ENCODE data around the gene ULK1.

Gene ULK1

DNA sequence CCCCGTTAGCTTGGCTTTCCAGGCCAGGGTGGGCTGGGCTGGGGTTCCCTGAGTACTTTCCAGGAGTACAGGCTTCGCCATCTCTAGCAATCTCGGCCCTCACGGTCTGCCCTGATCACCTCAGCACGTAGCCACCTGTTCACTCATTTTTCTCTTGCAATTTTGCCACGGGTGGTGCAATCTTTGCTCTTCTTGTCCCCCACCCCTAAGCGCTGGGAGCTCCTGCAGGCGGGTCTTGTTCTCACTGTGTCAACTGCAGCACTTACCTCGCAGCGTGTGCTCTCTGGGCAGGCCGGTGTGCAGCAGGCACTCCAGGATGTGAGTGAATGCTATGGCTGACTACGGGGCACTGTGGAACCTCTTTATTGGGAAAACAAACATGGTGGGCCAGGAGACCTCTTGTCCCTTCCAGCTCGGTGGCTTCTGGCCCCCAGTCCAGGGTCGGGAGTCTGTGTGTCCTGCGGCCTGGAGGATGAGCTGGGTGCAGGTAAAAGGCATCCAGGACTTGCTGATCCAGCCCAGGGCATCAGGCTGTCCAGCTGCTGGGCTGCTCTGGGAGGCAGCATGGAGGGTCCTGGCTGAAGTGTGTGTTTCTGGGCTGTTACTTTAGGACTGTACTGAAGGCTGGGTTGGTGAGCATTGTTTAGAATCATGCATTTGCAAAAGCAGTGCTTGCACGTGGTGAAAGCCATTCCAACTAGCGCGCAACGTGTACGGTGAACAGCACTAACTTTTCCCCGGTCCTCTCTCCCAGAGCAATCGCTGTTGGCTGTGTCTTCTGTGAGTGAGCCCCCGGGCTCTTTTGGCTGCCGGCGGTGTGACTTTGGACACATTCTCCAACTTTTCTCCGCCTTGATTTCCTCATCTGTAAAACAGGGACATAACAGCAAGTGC is 1.5 kb upstream of the ULK1 start:
- no peak for DNase-seq (ENCODE audit: low read depth, low spot score)
- Histone ChIP-seq H3K27me3 (ENCODE audit: control insufficient read depth, insufficient read depth, low read length) (no peaks in the 10 kb centered on the region), H3K4me3 (ENCODE audit: low read length) (no peak overlapping the region), H3K9me3 (ENCODE audit: control insufficient read depth, insufficient read depth, low read length) (no peaks in the 10 kb centered on the region), H3K4me1 (ENCODE audit: control insufficient read depth, insufficient read depth, low read length) (peaks cover 6% of the 10 kb centered on the region), H3K36me3 (ENCODE audit: control insufficient read depth, insufficient read depth, low read length) (no peaks in the 10 kb centered on the region), H3K27ac (ENCODE audit: low read length) (no peak overlapping the region)
- WGBS (ENCODE audit: insufficient coverage, insufficient read length): no CpG with 5 or more reads among the region's 26 CpGs

DNA sequence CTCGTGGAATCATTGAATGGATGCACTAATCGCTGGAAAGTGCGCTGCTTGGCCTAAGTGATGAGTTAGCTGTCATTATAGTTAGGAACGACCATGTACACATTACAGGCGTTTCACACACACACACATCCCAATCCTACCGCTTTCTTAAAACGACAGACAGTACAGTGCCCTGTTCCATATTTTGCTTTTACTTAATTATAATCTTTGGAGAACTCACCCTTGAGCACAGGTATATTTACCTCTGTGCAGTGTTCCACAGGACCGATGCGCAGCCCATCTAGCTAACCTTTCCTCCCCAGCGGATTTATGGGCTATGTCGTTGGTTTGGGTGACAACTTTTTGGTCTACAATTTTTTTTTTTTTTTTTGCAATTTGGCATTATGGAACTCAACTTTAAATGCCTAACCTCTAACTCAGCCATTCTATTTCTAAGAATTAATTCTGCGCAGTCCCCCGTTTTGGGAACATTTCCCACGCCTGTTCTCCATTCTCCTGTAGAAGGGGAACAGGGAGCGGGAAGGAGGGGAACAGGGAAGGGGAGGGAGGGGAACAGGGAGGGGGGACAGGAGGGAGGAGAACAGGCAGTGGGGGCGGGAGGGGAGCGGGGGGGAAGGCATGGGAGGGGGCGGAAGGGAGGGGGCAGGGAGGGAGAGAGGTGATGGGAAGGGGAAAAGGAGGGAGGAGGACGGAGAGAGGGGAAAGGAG is 663 bp upstream of the ULK1 start:
- Histone ChIP-seq H3K4me1 (ENCODE audit: control insufficient read depth, insufficient read depth, low read length) (peaks cover 6% of the 10 kb centered on the region), H3K9me3 (ENCODE audit: control insufficient read depth, insufficient read depth, low read length) (no peaks in the 10 kb centered on the region), H3K27ac (ENCODE audit: low read length) (no peak overlapping the region), H3K4me3 (ENCODE audit: low read length) (no peak overlapping the region), H3K36me3 (ENCODE audit: control insufficient read depth, insufficient read depth, low read length) (no peaks in the 10 kb centered on the region), H3K27me3 (ENCODE audit: control insufficient read depth, insufficient read depth, low read length) (no peaks in the 10 kb centered on the region)
- 100% methylated on average over 2 of the region's 19 CpGs for WGBS (ENCODE audit: insufficient coverage, insufficient read length)
- no peak for DNase-seq (ENCODE audit: low read depth, low spot score)

DNA sequence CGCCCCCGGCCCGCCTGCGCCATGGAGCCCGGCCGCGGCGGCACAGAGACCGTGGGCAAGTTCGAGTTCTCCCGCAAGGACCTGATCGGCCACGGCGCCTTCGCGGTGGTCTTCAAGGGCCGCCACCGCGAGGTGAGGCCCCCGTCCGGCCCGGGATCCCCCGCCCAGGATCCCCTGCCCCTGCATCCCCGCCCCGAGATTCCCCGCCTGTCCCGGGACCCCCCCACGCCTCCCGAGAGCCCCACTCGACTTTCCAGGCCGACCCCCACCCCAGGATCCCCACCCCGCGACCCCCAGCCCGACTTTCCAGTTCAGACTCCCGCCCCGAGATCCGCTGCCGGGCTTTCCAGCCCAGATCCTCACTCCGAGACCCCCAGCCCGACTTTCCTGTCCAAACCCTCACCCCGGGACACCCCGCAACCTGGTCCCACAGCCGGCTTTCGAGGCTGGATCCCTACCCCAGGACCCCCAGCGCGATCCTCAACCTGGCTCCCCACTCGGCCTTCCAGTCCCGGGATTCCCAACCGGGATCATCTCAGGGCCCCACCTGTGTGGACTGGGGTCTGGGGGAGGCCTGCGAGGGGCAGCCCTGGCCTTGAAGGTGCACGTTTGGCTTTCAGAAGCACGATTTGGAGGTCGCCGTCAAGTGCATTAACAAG is 688 bp downstream of the ULK1 start:
- Histone ChIP-seq H3K4me1 (ENCODE audit: control insufficient read depth, insufficient read depth, low read length) (peaks cover 6% of the 10 kb centered on the region), H3K9me3 (ENCODE audit: control insufficient read depth, insufficient read depth, low read length) (no peaks in the 10 kb centered on the region), H3K27me3 (ENCODE audit: control insufficient read depth, insufficient read depth, low read length) (no peaks in the 10 kb centered on the region), H3K4me3 (ENCODE audit: low read length) (peak overlapping the region; percentile 86; the same call in 1 of the 2 replicates), H3K36me3 (ENCODE audit: control insufficient read depth, insufficient read depth, low read length) (no peaks in the 10 kb centered on the region), H3K27ac (ENCODE audit: low read length) (no peak overlapping the region)
- DNase-seq (ENCODE audit: low read depth, low spot score): no peak
- WGBS (ENCODE audit: insufficient coverage, insufficient read length): no CpG with 5 or more reads among the region's 54 CpGs

DNA sequence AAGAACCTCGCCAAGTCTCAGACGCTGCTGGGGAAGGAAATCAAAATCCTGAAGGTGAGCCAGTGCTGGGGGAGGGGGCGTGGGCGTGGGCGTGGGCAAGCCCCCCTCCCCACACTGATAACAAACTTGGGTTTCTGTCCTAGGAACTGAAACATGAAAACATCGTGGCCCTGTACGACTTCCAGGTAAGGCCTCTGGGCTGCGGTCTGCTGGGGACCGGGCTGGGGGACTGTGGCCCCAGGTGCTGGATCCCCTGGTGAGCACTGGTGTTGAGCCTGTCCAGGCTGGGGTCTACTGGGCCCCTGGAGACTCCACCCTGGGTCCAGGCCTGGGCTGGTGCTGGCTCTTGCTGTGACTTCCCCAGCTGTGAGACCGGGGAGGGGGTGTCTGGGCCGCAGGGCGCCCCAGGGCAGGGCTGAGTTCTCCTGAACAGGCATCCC is 1.2 kb downstream of the ULK1 start:
- no peaks in the 10 kb centered on the region for H3K27me3 ChIP-seq (ENCODE audit: control insufficient read depth, insufficient read depth, low read length)
- no CpG with 5 or more reads among the region's 12 CpGs for WGBS (ENCODE audit: insufficient coverage, insufficient read length)
- H3K36me3 ChIP-seq (ENCODE audit: control insufficient read depth, insufficient read depth, low read length): no peaks in the 10 kb centered on the region
- no peak overlapping the region for H3K27ac ChIP-seq (ENCODE audit: low read length)
- H3K9me3 ChIP-seq (ENCODE audit: control insufficient read depth, insufficient read depth, low read length): no peaks in the 10 kb centered on the region
- no peak for DNase-seq (ENCODE audit: low read depth, low spot score)
- H3K4me1 ChIP-seq (ENCODE audit: control insufficient read depth, insufficient read depth, low read length): peaks cover 7% of the 10 kb centered on the region
- H3K4me3 ChIP-seq (ENCODE audit: low read length): peak overlapping the region; percentile 86; the same call in 1 of the 2 replicates

DNA sequence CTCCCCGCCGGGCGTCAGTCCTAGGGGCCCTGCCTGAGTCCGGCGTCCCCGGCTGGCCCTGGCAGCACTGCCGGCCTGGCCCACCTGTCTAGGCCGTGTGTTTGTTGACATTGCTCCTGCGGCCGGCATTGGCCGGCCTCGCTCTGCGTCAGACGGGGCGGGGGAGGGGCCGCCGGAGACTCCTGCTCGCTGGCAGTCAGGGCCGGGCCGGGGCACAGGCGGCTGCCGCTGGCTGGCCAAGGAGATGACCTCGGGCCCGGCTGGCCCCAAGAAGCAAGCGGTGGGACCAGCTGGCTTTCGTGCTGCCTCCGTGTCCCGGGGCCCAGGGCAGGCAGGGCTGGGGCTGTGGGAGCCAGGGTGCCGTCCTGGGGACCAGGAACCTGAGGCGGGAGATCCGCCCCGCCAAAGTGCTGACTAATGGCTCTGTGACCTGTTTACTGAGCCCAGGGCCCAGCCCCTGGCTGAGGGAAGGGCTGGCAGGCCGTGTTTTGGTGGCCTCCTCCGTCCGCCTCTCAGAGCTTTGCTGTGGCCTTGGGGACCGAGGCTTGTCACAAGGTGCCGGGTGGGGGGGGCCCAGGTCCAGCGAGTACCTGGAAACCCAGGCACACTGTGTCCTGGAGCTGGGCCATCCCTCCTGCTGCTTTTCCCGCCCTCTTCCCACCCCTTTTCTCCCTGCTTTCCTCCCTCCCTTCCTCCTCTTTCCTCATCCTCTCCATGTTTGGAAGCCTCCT is 1.8 kb downstream of the ULK1 start:
- WGBS (ENCODE audit: insufficient coverage, insufficient read length): no CpG with 5 or more reads among the region's 39 CpGs
- peak overlapping the region; percentile 39; the same call in 1 of the 2 replicates for H3K4me3 ChIP-seq (ENCODE audit: low read length)
- no peaks in the 10 kb centered on the region for H3K36me3 ChIP-seq (ENCODE audit: control insufficient read depth, insufficient read depth, low read length)

DNA sequence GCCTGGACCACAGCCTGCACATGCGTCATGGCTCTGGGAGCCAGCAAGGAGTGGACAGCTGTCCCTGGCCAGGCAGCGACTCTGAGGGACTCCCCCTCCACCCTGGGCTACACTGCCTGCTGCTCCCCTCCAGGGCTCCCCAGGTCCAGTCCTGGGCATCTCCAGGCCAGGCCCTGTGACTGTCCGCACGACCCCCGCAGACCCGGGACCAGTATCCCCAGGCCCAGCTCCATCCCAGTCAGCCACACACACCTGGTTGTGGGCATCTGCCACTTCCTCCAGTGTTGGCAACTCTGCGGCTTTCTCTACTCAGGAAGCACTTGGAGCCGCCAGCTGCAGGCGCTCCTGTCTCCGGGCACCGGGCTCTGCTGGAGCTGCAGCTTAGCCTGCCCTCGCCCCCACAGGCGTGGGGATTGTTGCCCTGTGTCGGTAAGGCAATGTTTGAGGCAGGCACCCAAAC is 2.4 kb downstream of the ULK1 start:
- H3K9me3 ChIP-seq (ENCODE audit: control insufficient read depth, insufficient read depth, low read length): no peaks in the 10 kb centered on the region
- H3K4me3 ChIP-seq (ENCODE audit: low read length): no peak overlapping the region
- H3K27ac ChIP-seq (ENCODE audit: low read length): no peak overlapping the region
- H3K27me3 ChIP-seq (ENCODE audit: control insufficient read depth, insufficient read depth, low read length): no peaks in the 10 kb centered on the region
- peaks cover 7% of the 10 kb centered on the region for H3K4me1 ChIP-seq (ENCODE audit: control insufficient read depth, insufficient read depth, low read length)
- DNase-seq (ENCODE audit: low read depth, low spot score): no peak
- H3K36me3 ChIP-seq (ENCODE audit: control insufficient read depth, insufficient read depth, low read length): no peaks in the 10 kb centered on the region
- no CpG with 5 or more reads among the region's 14 CpGs for WGBS (ENCODE audit: insufficient coverage, insufficient read length)

More for the DNA sequence above, 1.8 kb downstream of the ULK1 start:
- H3K4me1 ChIP-seq (ENCODE audit: control insufficient read depth, insufficient read depth, low read length): peaks cover 7% of the 10 kb centered on the region
- no peak overlapping the region for H3K27ac ChIP-seq (ENCODE audit: low read length)
- H3K27me3 ChIP-seq (ENCODE audit: control insufficient read depth, insufficient read depth, low read length): no peaks in the 10 kb centered on the region
- DNase-seq (ENCODE audit: low read depth, low spot score): peak; percentile 47
- no peaks in the 10 kb centered on the region for H3K9me3 ChIP-seq (ENCODE audit: control insufficient read depth, insufficient read depth, low read length)

DNA sequence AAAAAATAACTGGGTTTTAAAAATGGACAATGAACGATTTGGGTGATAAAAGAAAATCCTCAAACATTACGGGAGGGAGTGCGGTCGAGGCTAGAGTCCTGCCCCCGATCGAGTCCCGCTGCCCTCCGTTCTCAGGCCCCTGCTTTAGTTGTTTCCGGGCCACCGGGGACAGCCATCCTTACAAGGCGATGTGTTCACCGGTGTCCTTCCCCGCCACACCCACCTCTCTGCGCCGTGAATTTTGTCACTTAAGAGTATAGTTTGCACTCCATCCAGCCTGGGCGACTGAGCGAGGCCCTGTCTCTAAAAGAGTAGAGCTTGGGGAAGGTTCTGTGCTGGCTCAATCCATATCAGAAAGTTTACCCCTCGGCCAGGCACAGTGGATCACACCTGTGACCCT is 2.9 kb downstream of the ULK1 start:
- Histone ChIP-seq H3K9me3 (ENCODE audit: control insufficient read depth, insufficient read depth, low read length) (no peaks in the 10 kb centered on the region), H3K4me1 (ENCODE audit: control insufficient read depth, insufficient read depth, low read length) (peaks cover 7% of the 10 kb centered on the region), H3K27me3 (ENCODE audit: control insufficient read depth, insufficient read depth, low read length) (no peaks in the 10 kb centered on the region), H3K4me3 (ENCODE audit: low read length) (no peak overlapping the region), H3K27ac (ENCODE audit: low read length) (no peak overlapping the region), H3K36me3 (ENCODE audit: control insufficient read depth, insufficient read depth, low read length) (no peaks in the 10 kb centered on the region)
- no peak for DNase-seq (ENCODE audit: low read depth, low spot score)
- WGBS (ENCODE audit: insufficient coverage, insufficient read length): no CpG with 5 or more reads among the region's 18 CpGs

DNA sequence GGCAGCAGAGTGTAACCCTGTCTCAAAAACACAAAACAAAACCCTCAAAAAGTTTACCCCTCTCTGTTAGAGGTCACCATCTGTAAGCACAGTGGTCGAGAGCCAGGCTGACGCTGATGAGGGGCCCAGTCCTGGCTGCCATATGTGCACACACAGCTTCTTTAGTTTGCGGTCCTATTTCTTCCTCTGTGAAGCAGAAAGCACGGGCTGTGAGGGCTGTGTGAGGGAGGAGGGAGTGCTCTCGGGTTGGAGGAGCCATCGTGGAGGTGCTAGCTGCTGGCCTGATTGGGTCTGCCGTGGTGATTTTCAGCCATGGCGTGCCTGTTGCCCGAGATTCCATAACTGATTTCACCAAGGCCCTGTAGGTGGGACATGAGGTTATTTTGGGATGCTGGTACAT is 3.5 kb downstream of the ULK1 start:
- H3K4me3 ChIP-seq (ENCODE audit: low read length): no peak overlapping the region
- H3K27ac ChIP-seq (ENCODE audit: low read length): no peak overlapping the region
- no CpG with 5 or more reads among the region's 9 CpGs for WGBS (ENCODE audit: insufficient coverage, insufficient read length)
- H3K4me1 ChIP-seq (ENCODE audit: control insufficient read depth, insufficient read depth, low read length): peaks cover 7% of the 10 kb centered on the region
- H3K27me3 ChIP-seq (ENCODE audit: control insufficient read depth, insufficient read depth, low read length): no peaks in the 10 kb centered on the region
- H3K36me3 ChIP-seq (ENCODE audit: control insufficient read depth, insufficient read depth, low read length): no peaks in the 10 kb centered on the region
- DNase-seq (ENCODE audit: low read depth, low spot score): no peak
- H3K9me3 ChIP-seq (ENCODE audit: control insufficient read depth, insufficient read depth, low read length): no peaks in the 10 kb centered on the region

DNA sequence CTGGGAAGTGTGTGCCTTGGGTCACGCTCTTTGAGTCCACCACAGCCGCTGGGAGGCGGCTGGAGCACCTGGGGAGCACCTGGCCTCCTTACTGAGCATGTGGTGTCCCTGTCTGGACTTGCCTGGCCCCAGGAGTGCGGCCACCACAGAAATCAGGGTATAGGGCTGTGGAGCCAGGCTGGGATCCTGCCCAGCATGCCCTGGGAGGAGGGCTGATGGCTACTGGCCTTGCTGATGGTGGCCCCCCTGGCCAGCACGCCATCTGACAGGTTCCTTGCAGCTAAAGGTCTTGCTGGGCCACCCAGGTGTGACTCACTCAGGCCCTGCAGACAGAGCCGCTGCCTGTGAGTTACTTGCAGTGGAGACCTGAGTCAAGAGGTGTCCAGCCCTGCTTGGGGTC is 6.0 kb downstream of the ULK1 start:
- Histone ChIP-seq H3K27me3 (ENCODE audit: control insufficient read depth, insufficient read depth, low read length) (no peaks in the 10 kb centered on the region), H3K4me1 (ENCODE audit: control insufficient read depth, insufficient read depth, low read length) (peaks cover 7% of the 10 kb centered on the region), H3K36me3 (ENCODE audit: control insufficient read depth, insufficient read depth, low read length) (no peaks in the 10 kb centered on the region), H3K4me3 (ENCODE audit: low read length) (no peak overlapping the region), H3K27ac (ENCODE audit: low read length) (no peak overlapping the region), H3K9me3 (ENCODE audit: control insufficient read depth, insufficient read depth, low read length) (no peaks in the 10 kb centered on the region)
- WGBS (ENCODE audit: insufficient coverage, insufficient read length): no CpG with 5 or more reads among the region's 6 CpGs
- DNase-seq (ENCODE audit: low read depth, low spot score): no peak

Data from iPS DF 6.9 (cell line).